GM12801 (cell line): Measurements from ENCODE around the gene GFRA4.

Experiments used
- TF ChIP-seq, protein P1 (sequence below): IDR thresholded peaks from one replicate; pipeline ENCODE4 v1.5.1; 2011; ENCODE audit warnings: control low read depth; ENCODE audit not compliant: insufficient read length; ENCODE audit errors: extremely low read depth

The GFRA4 gene

GRCh38 chr20:3706774-3707507 lies 43.7 kb upstream of the GFRA4 start:
- TF ChIP-seq, protein P1, sequence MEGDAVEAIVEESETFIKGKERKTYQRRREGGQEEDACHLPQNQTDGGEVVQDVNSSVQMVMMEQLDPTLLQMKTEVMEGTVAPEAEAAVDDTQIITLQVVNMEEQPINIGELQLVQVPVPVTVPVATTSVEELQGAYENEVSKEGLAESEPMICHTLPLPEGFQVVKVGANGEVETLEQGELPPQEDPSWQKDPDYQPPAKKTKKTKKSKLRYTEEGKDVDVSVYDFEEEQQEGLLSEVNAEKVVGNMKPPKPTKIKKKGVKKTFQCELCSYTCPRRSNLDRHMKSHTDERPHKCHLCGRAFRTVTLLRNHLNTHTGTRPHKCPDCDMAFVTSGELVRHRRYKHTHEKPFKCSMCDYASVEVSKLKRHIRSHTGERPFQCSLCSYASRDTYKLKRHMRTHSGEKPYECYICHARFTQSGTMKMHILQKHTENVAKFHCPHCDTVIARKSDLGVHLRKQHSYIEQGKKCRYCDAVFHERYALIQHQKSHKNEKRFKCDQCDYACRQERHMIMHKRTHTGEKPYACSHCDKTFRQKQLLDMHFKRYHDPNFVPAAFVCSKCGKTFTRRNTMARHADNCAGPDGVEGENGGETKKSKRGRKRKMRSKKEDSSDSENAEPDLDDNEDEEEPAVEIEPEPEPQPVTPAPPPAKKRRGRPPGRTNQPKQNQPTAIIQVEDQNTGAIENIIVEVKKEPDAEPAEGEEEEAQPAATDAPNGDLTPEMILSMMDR, result no peak

DNA sequence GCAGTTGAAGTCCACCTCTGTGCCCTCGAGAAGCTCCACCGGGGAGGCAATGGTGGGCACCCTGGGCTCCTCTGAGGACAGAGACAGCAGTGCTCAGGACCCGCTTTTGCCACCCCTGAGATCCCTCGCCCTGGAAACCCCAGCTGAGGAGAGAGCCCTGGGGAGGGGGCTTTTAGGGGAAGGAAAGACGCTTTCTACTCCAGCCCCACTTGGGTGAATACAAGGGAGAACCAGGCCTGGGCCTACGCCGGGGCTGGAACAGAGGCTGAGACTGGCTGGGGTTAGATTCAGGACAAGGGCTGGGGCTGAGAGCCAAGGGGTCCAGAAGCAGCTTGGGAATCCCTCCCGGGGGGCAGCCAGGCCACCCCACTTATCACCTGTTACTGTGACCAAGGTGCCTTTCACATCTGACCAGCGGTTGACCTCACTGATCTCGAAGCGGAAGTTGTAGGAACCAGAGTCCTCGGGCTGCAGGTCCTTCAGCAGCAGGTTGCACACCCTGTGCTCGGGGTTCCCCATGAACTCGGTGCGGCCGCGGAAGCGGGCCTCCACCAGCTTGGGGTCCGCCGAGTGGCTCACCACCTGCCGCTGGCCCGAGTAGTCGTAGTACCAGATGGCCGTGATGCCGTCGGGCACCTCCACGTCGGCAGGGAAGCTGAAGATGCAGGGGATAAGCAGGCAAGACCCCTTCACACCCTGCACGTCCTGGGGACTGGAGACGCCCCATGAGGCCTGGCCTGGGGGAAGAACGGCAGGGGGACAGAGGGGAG lies 43.0 kb upstream of the GFRA4 start:
- TF ChIP-seq, protein P1, result no peak

DNA sequence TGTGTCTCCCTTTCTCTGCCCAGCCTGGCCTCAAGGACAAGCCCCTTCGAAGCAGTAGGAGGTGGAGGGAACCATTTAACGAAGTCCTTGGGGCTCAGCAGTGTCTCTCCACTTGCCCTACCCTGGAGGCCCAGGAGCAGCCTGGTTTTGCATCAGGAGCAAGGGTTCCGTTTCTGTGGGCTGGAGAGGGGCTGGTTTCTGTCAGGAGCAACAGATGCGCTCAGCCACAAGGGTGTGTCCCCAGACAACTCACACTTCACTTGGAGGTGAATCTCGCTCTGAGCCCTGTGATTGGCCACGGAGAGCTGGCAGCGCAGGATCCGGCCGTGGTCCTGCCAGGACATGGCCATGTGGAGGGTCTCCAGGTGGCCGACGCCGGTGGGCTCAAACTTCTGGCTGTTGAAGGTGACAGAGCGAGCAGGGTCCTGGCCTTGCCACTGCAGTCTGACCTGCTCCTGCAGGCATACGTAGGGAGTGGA lies 42.3 kb upstream of the GFRA4 start:
- TF ChIP-seq, protein P1, result no peak

DNA sequence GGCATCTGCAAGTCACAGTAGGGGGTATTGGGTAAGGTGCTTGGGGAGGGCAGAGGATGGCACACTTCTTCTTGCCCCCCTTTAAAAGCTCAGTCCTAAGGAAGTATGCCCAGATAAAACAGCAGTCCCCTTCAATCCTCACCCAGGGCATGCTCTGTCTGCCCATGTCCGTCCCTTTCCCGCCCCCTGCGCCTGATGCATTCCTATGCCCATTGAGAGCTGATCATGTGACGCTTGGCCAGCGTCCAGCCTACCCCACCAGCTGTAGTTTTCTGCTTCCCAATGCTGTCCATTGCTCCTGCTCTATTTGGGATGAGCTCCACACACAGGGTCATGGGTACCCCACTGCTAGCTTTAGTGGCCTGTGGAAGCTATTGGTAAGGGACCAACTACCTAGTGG lies 40.9 kb upstream of the GFRA4 start:
- TF ChIP-seq, protein P1, result no peak

- TF ChIP-seq, protein P1, result no peak
These were observed 39.6 kb upstream of the GFRA4 start for GRCh38 chr20:3702611-3703391.

- TF ChIP-seq, protein P1, result no peak
These were observed 38.1 kb upstream of the GFRA4 start for GRCh38 chr20:3701061-3701998.
